Glutamatergic neuron (in vitro differentiated cells): ENCODE results near the gene MYT1. TPM values are rescaled to one million over a fixed set of nuclear protein-coding genes. Genes with fewer than 3 reads are reported as not detected.

Source experiments
- DNase-seq: peaks from one replicate; pipeline ENCODE4 v3.0.0; 2022
- H3K27ac Mint-ChIP-seq: one replicate; pipeline ENCODE4 v1.8.0; 2020; ENCODE audit warnings: mild to moderate bottlenecking, mixed read lengths, inconsistent platforms; ENCODE audit not compliant: unreplicated experiment
- H3K27me3 Mint-ChIP-seq: one replicate; pipeline ENCODE4 v1.8.0; 2020; ENCODE audit warnings: mild to moderate bottlenecking, moderate library complexity, mixed read lengths, inconsistent platforms; ENCODE audit not compliant: unreplicated experiment
- H3K36me3 Mint-ChIP-seq: one replicate; pipeline ENCODE4 v1.8.0; 2020; ENCODE audit warnings: mild to moderate bottlenecking, mixed read lengths, inconsistent platforms; ENCODE audit not compliant: unreplicated experiment
- H3K4me1 Mint-ChIP-seq: one replicate; pipeline ENCODE4 v1.8.0; 2020; ENCODE audit warnings: mild to moderate bottlenecking, low read depth, mixed read lengths, inconsistent platforms; ENCODE audit not compliant: unreplicated experiment
- H3K4me3 Mint-ChIP-seq: one replicate; pipeline ENCODE4 v1.8.0; 2020; ENCODE audit warnings: mild to moderate bottlenecking, mixed read lengths, inconsistent platforms; ENCODE audit not compliant: unreplicated experiment
- H3K9me3 Mint-ChIP-seq: one replicate; pipeline ENCODE4 v1.8.0; 2020; ENCODE audit warnings: mild to moderate bottlenecking, moderate library complexity, mixed read lengths, inconsistent platforms; ENCODE audit not compliant: unreplicated experiment
- CTCF ChIP-seq: fragments of 200-600 bp; sonication (generic); IDR thresholded peaks from one replicate; pipeline ENCODE4 v1.5.0; 2021; ENCODE audit not compliant: partially characterized antibody, unreplicated experiment
- total RNA-seq: library from RNA; stranded (reverse); fragmentation: NEBNext Ultra II Directional; extraction: Animal tissue kit (Norgen Biotek cat#: 25700); gene quantifications from one replicate; pipeline ENCODE4 v1.2.1, GENCODE V29; 2021; ENCODE audit not compliant: unreplicated experiment

MYT1 gene
- total RNA-seq, 1 donor from 2014 or later = 159 TPM

- H3K9me3 Mint-ChIP-seq = peaks cover 15% of the 10 kb centered on the region
- no peak for TF ChIP-seq CTCF
- H3K4me3 Mint-ChIP-seq = no peak overlapping the region
- no peak for DNase-seq
- peaks cover 11% of the 10 kb centered on the region for H3K4me1 Mint-ChIP-seq
- H3K27me3 Mint-ChIP-seq = peaks cover 21% of the 10 kb centered on the region
- H3K27ac Mint-ChIP-seq = peak overlapping the region; percentile 38
- peaks cover 9% of the 10 kb centered on the region for H3K36me3 Mint-ChIP-seq
Measured at GRCh38 chr20:64244281-64244805, 80.1 kb downstream of the MYT1 start.

- H3K4me3 Mint-ChIP-seq = no peak overlapping the region
- DNase-seq = no peak
- peaks cover 18% of the 10 kb centered on the region for H3K9me3 Mint-ChIP-seq
- peaks cover 11% of the 10 kb centered on the region for H3K4me1 Mint-ChIP-seq
- no peak for TF ChIP-seq CTCF
- peaks cover 22% of the 10 kb centered on the region for H3K27me3 Mint-ChIP-seq
- H3K27ac Mint-ChIP-seq = peak overlapping the region; percentile 38
- H3K36me3 Mint-ChIP-seq = peaks cover 12% of the 10 kb centered on the region
Measured at GRCh38 chr20:64244870-64245603, 80.8 kb downstream of the MYT1 start.

GRCh38 chr20:64245746-64246595 lies 81.7 kb downstream of the MYT1 start:
- peak overlapping the region; percentile 64 for H3K27ac Mint-ChIP-seq
- no peak for DNase-seq
- H3K27me3 Mint-ChIP-seq = peaks cover 23% of the 10 kb centered on the region

GRCh38 chr20:64246616-64247306 lies 82.5 kb downstream of the MYT1 start:
- peak overlapping the region; percentile 52 for H3K27ac Mint-ChIP-seq
- H3K36me3 Mint-ChIP-seq = peaks cover 13% of the 10 kb centered on the region
- no peak for TF ChIP-seq CTCF
- peaks cover 17% of the 10 kb centered on the region for H3K9me3 Mint-ChIP-seq
- peaks cover 11% of the 10 kb centered on the region for H3K4me1 Mint-ChIP-seq
- H3K27me3 Mint-ChIP-seq = peaks cover 23% of the 10 kb centered on the region
- peak overlapping the region; percentile 46 for H3K4me3 Mint-ChIP-seq
- DNase-seq = no peak

More at GRCh38 chr20:64245746-64246595, 81.7 kb downstream of the MYT1 start:
- TF ChIP-seq CTCF = no peak
- Mint-ChIP-seq H3K36me3 (peaks cover 13% of the 10 kb centered on the region), H3K4me1 (peaks cover 11% of the 10 kb centered on the region), H3K9me3 (peaks cover 17% of the 10 kb centered on the region), H3K4me3 (no peak overlapping the region)
